HepG2 (cell line): ENCODE data around the gene HMGN4. TPM values are rescaled to one million over a fixed set of nuclear protein-coding genes. Genes with fewer than 3 reads are reported as not detected.

Experiments
- CBFB ChIP-seq: sonication (generic); formaldehyde crosslinking; IDR thresholded peaks from 2 replicates; pipeline ENCODE4 v1.4.0; 2020; ENCODE audit warnings: missing genetic modification reagents
- CREM ChIP-seq, 2 experiments: sonication (generic) in 1 of 2; formaldehyde crosslinking in 1 of 2; IDR thresholded peaks; 2 replicates each; pipeline versions ENCODE4 v1.4.0 to v1.6.1; 2016 to 2020; ENCODE audit warnings: antibody characterized with exemption in 1 of 2, mild to moderate bottlenecking in 1 of 2, missing genetic modification reagents in 1 of 2
- IKZF4 ChIP-seq: sonication (generic); formaldehyde crosslinking; IDR thresholded peaks from 2 replicates; pipeline ENCODE4 v1.5.1; 2020; ENCODE audit warnings: borderline replicate concordance, mild to moderate bottlenecking, low read depth, missing genetic modification reagents; ENCODE audit errors: not compliant biosample characterization
- KLF9 ChIP-seq: IDR thresholded peaks from 2 replicates; pipeline ENCODE4 v1.6.1; 2016; ENCODE audit warnings: low read depth
- MNT ChIP-seq: fragments of 450-650 bp; IDR thresholded peaks from 2 replicates; pipeline ENCODE4 v1.6.1; 2016
- NFRKB ChIP-seq: fragments of 450-650 bp; IDR thresholded peaks from 2 replicates; pipeline ENCODE4 v1.6.1; 2017
- PRPF4 ChIP-seq: fragments of 200-400 bp; formaldehyde crosslinking; IDR thresholded peaks from 2 replicates; pipeline ENCODE4 v1.6.1; 2016; ENCODE audit warnings: low read length, low read depth; ENCODE audit not compliant: poor library complexity, severe bottlenecking
- SNRNP70 ChIP-seq: fragments of 200-400 bp; formaldehyde crosslinking; IDR thresholded peaks from 2 replicates; pipeline ENCODE4 v1.6.1; 2017; ENCODE audit warnings: mild to moderate bottlenecking, low read depth, low read length, moderate library complexity
- TOPORS ChIP-seq: sonication (generic); formaldehyde crosslinking; IDR thresholded peaks from 2 replicates; pipeline ENCODE4 v1.8.0; 2023; ENCODE audit warnings: mild to moderate bottlenecking, missing genetic modification reagents
- ZFP82 ChIP-seq: sonication (generic); formaldehyde crosslinking; IDR thresholded peaks from 2 replicates; pipeline ENCODE4 v1.5.1; 2020; ENCODE audit warnings: mild to moderate bottlenecking, missing genetic modification reagents, borderline replicate concordance
- ZHX1 ChIP-seq: sonication (generic); formaldehyde crosslinking; IDR thresholded peaks from 2 replicates; pipeline ENCODE4 v1.8.1; 2022; ENCODE audit warnings: low read depth, mild to moderate bottlenecking, missing genetic modification reagents
- ZNF292 ChIP-seq: sonication (generic); formaldehyde crosslinking; IDR thresholded peaks from 2 replicates; pipeline ENCODE4 v1.8.1; 2022; ENCODE audit warnings: mild to moderate bottlenecking, low read depth, missing genetic modification reagents, borderline replicate concordance
- ZNF326 ChIP-seq: sonication (generic); formaldehyde crosslinking; IDR thresholded peaks from 2 replicates; pipeline ENCODE4 v1.4.0; 2020; ENCODE audit warnings: missing genetic modification reagents, borderline replicate concordance
- ZNF451 ChIP-seq: sonication (generic); formaldehyde crosslinking; IDR thresholded peaks from 2 replicates; pipeline ENCODE4 v1.5.0; 2020; ENCODE audit warnings: mild to moderate bottlenecking, missing genetic modification reagents
- ZNF513 ChIP-seq: sonication (generic); formaldehyde crosslinking; conservative IDR thresholded peaks from 2 replicates; pipeline ENCODE4 v1.5.0; 2020; ENCODE audit warnings: missing genetic modification reagents
- ZNF607 ChIP-seq: sonication (generic); formaldehyde crosslinking; IDR thresholded peaks from 2 replicates; pipeline ENCODE4 v1.5.1; 2020; ENCODE audit warnings: missing genetic modification reagents, mild to moderate bottlenecking, borderline replicate concordance
- ZNF7 ChIP-seq: IDR thresholded peaks from 2 replicates; pipeline ENCODE4 v1.6.1; 2016; ENCODE audit warnings: missing biosample characterization, missing genetic modification reagents
- ZNF709 ChIP-seq: sonication (generic); formaldehyde crosslinking; IDR thresholded peaks from 2 replicates; pipeline ENCODE4 v1.5.0; 2020; ENCODE audit warnings: mild to moderate bottlenecking, missing genetic modification reagents
- ZSCAN12 ChIP-seq: sonication (generic); formaldehyde crosslinking; IDR thresholded peaks from 2 replicates; pipeline ENCODE4 v1.9.0; 2021; ENCODE audit warnings: mild to moderate bottlenecking, missing genetic modification reagents
- ZSCAN20 ChIP-seq: sonication (generic); formaldehyde crosslinking; IDR thresholded peaks from 2 replicates; pipeline ENCODE4 v1.4.0; 2020; ENCODE audit warnings: missing genetic modification reagents, mild to moderate bottlenecking, borderline replicate concordance
- polyA plus RNA-seq, 8 experiments: library from polyadenylated mRNA; depleted of rRNA in 3 of 8; stranded (reverse) in 7 of 8; unstranded in 1 of 8; fragments of >200 nt; fragmentation: Illumina TruSeq in 4 of 8; extraction: Trizol in 4 of 8; gene quantifications; 2 replicates each; pipeline versions ENCODE4 v1.2.1 to v1.2.3, GENCODE V29; 2011 to 2016; ENCODE audit warnings: low read depth in 4 of 8, missing spikeins in 1 of 8, mixed read lengths in 1 of 8; ENCODE audit not compliant: insufficient read depth in 1 of 8
- total RNA-seq, 5 experiments: library from RNA; depleted of rRNA; stranded (reverse); fragments of >200 nt; fragmentation: Illumina TruSeq; extraction: Trizol; gene quantifications; 2 replicates each; pipeline ENCODE4 v1.2.3, GENCODE V29; 2016; ENCODE audit warnings: low read depth in 1 of 5
- TF ChIP-seq, protein P1 (sequence below): sonication (generic); formaldehyde crosslinking; IDR thresholded peaks from 2 replicates; pipeline ENCODE4 v1.4.0; 2020; ENCODE audit warnings: missing genetic modification reagents, mild to moderate bottlenecking, borderline replicate concordance

The HMGN4 gene
- total and polyA plus RNA-seq, 2 of the 13 experiments (the other 11 are each of a cell fraction or from before 2014, with no cell fraction given), result 39.9 to 52.1 TPM

DNA sequence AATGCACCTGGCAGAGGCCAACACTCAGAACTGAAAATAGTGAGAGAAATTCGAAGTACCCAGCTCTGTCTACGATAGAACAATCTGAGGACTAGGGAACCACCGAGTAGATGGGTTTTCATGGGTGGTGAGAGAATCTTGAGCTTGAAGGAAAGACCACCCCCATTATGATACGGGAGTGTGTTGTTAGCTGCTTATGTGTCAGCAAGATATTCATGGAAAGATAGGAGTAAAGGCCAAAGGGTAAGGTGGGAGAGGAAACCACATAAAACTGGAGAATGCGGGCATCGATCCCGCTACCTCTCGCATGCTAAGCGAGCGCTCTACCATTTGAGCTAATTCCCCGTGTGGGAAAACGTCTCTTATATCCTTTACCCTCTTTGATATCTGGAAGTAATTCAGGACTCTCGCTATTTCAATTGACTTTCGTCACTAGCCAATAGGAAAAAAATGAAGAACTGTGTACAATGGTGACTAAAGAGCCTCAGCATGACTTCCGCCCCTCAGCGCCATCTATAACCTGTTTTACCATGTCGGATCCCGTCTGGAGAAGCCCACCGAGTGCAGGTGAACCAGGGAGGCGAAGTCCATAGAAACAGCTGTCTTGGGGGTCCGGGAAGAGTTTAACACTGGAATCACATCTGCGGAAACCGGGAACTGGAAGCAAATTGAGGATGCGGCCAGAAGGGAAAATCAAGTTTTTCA, 33.6 kb downstream of the HMGN4 start (continued):
- TF ChIP-seq ZSCAN12 (CRISPR knock-in tag) (no peak), CREM (IDR thresholded peaks at IDR 0.05) (peak; percentile 67; the same call in 1 of the 2 replicates), CREM (CRISPR knock-in tag; IDR thresholded peaks at IDR 0.05) (no peak), MNT (0 out of 2 replicates have a peak, but pooled peaks have one; percentile 2), ZNF607 (no peak; the same call in 1 of the 2 replicates), ZNF326 (CRISPR knock-in tag) (no peak), SNRNP70 (no peak), IKZF4 (CRISPR knock-in tag) (no peak), PRPF4 (peak; percentile 97), ZNF292 (no peak), TOPORS (CRISPR knock-in tag) (0 out of 2 replicates have a peak, but pooled peaks have one; percentile 74), ZNF513 (CRISPR knock-in tag) (no peak), ZNF451 (CRISPR knock-in tag) (no peak), ZFP82 (CRISPR knock-in tag) (peak; percentile 79), CBFB (peak; percentile 89), ZNF7 (CRISPR knock-in tag) (0 out of 2 replicates have a peak, but pooled peaks have one; percentile 44), NFRKB (no peak), ZNF709 (CRISPR knock-in tag) (no peak; the same call in 1 of the 2 replicates), ZSCAN20 (CRISPR knock-in tag) (no peak), KLF9 (CRISPR knock-in tag) (no peak), ZHX1 (CRISPR knock-in tag) (peak; percentile 80)
- TF ChIP-seq, protein P1, sequence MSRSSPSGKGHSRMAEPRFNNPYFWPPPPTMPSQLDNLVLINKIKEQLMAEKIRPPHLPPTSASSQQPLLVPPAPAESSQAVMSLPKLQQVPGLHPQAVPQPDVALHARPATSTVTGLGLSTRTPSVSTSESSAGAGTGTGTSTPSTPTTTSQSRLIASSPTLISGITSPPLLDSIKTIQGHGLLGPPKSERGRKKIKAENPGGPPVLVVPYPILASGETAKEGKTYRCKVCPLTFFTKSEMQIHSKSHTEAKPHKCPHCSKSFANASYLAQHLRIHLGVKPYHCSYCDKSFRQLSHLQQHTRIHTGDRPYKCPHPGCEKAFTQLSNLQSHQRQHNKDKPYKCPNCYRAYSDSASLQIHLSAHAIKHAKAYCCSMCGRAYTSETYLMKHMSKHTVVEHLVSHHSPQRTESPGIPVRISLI (CRISPR knock-in tag), result peak; percentile 85; the same call in 1 of the 2 replicates
